Osteoblast (primary cell): ENCODE data around the gene HOXA9. TPM values are rescaled to one million over a fixed set of nuclear protein-coding genes. Genes with fewer than 3 reads are reported as not detected.

Experiments used
- DNase-seq: peaks from one replicate; pipeline ENCODE4 v3.0.0; 2011; ENCODE audit warnings: low spot score, mixed read lengths; ENCODE audit not compliant: insufficient read length; ENCODE audit errors: missing footprints
- H2AFZ ChIP-seq: 2 replicates; pipeline ENCODE4 v1.6.0; 2011; ENCODE audit warnings: mild to moderate bottlenecking, low read length
- H3K27ac ChIP-seq: 2 replicates; pipeline ENCODE4 v1.5.1; 2011; ENCODE audit warnings: mild to moderate bottlenecking, low read depth, low read length, moderate library complexity
- H3K27me3 ChIP-seq: 2 replicates; pipeline ENCODE4 v1.6.0; 2012; ENCODE audit warnings: mild to moderate bottlenecking, control low read depth, inconsistent platforms, low read length, moderate library complexity; ENCODE audit not compliant: insufficient read depth
- H3K36me3 ChIP-seq: 2 replicates; pipeline ENCODE4 v1.5.1; 2011; ENCODE audit warnings: mild to moderate bottlenecking, low read length, control low read depth, moderate library complexity; ENCODE audit not compliant: insufficient read depth
- H3K4me1 ChIP-seq: 2 replicates; pipeline ENCODE4 v1.5.1; 2011; ENCODE audit warnings: mild to moderate bottlenecking, low read length, control low read depth, moderate library complexity; ENCODE audit not compliant: insufficient read depth
- H3K4me2 ChIP-seq: 2 replicates; pipeline ENCODE4 v1.6.0; 2011; ENCODE audit warnings: mild to moderate bottlenecking, low read length; ENCODE audit not compliant: insufficient read depth
- H3K4me3 ChIP-seq: fragments of 200-600 bp; sonication (generic); 3 replicates; pipeline ENCODE4 v1.5.1; 2012; ENCODE audit warnings: mild to moderate bottlenecking, low read length, inconsistent platforms; ENCODE audit not compliant: insufficient read depth
- H3K79me2 ChIP-seq: 2 replicates; pipeline ENCODE4 v1.6.0; 2012; ENCODE audit warnings: mild to moderate bottlenecking, low read length, control low read depth, inconsistent platforms; ENCODE audit not compliant: insufficient read depth
- H3K9me3 ChIP-seq: 2 replicates; pipeline ENCODE4 v1.5.1; 2011; ENCODE audit warnings: low read depth, low read length, control low read depth
- H4K20me1 ChIP-seq: 2 replicates; pipeline ENCODE4 v1.6.0; 2012; ENCODE audit warnings: mild to moderate bottlenecking, low read length, control low read depth; ENCODE audit not compliant: insufficient read depth
- total RNA-seq: library from RNA; depleted of rRNA; stranded (reverse); fragments of >200 nt; gene quantifications from 2 replicates; pipeline ENCODE4 v1.2.3, GENCODE V29; 2012
- TF ChIP-seq, protein P1 (sequence below): IDR thresholded peaks from 2 replicates; pipeline ENCODE4 v1.5.1; 2011; ENCODE audit warnings: mild to moderate bottlenecking, low read depth, low read length, moderate library complexity; ENCODE audit errors: extremely low read depth

The HOXA9 gene
- total RNA-seq, 1 donor, result 19.5 TPM

DNA sequence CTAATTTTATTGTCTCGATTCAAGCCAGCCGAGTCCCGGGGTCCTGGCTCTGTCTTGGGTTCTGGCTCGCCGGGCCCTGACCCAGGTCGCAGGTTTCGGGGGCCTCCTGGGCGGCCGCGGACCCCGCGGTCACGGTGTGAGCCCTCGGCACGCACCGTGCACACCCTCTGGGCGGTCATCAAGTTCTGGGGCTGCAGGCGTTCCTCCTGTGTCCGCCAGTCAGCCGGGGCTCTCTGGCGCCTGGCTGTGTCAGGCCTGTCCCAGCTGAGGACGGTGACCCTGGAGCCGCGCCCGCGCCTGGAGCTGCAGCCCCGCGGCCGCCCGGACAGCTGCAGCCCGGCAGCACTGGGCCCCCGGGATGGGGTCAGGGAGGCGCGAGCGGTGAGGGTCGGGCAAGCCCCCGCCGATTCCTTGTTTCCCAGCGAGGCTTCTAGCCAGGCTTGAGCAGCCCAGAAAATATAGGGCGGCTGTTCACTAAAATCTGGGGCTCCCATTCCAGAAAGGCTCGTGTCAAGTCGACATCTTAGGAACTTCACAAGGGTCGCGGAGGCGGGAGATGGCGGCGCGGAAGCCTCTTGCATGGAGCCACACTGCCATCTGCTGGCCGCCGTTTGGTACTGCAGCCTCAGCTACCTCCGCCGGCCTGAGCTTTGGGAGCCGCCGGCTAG, 4.7 kb downstream of the HOXA9 start:
- H2AFZ ChIP-seq, result peak overlapping the region; percentile 89
- H3K4me3 ChIP-seq, result peak overlapping the region; percentile 75
- peaks cover 9% of the 10 kb centered on the region for H3K4me1 ChIP-seq
- H3K9me3 ChIP-seq, result no peaks in the 10 kb centered on the region
- TF ChIP-seq, protein P1, sequence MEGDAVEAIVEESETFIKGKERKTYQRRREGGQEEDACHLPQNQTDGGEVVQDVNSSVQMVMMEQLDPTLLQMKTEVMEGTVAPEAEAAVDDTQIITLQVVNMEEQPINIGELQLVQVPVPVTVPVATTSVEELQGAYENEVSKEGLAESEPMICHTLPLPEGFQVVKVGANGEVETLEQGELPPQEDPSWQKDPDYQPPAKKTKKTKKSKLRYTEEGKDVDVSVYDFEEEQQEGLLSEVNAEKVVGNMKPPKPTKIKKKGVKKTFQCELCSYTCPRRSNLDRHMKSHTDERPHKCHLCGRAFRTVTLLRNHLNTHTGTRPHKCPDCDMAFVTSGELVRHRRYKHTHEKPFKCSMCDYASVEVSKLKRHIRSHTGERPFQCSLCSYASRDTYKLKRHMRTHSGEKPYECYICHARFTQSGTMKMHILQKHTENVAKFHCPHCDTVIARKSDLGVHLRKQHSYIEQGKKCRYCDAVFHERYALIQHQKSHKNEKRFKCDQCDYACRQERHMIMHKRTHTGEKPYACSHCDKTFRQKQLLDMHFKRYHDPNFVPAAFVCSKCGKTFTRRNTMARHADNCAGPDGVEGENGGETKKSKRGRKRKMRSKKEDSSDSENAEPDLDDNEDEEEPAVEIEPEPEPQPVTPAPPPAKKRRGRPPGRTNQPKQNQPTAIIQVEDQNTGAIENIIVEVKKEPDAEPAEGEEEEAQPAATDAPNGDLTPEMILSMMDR, result peak; percentile 84
- H3K27me3 ChIP-seq, result no peaks in the 10 kb centered on the region
- H3K79me2 ChIP-seq, result peaks cover 60% of the 10 kb centered on the region
- H3K4me2 ChIP-seq, result peak overlapping the region; percentile 99
- peak overlapping the region; percentile 61 for H3K27ac ChIP-seq
- DNase-seq, result peak; percentile 98
- peaks cover 17% of the 10 kb centered on the region for H4K20me1 ChIP-seq
- peaks cover 12% of the 10 kb centered on the region for H3K36me3 ChIP-seq

DNA sequence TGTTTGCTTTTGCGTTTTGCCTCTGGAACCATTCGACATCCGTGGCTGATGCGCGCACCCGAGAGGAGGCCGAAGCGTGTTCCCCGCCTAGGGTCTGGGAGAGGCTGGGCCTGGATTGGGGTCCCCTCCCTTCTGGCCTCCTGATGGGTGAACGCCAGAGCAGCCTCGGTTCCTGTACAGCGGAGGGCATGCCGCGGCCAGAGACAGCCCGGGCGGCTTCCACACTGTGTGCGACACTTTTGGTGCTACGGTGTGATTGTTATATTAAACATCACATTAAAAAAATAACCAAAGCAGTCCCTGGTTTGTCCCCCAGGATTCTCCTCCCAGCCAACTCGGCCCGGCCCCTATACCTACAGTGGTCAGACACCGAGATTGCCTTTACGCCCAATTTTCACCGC, 5.2 kb downstream of the HOXA9 start:
- peaks cover 12% of the 10 kb centered on the region for H3K36me3 ChIP-seq
- H3K79me2 ChIP-seq, result peaks cover 60% of the 10 kb centered on the region
- H3K4me1 ChIP-seq, result peaks cover 14% of the 10 kb centered on the region
- peak overlapping the region; percentile 99 for H3K4me2 ChIP-seq
- H4K20me1 ChIP-seq, result peaks cover 17% of the 10 kb centered on the region
- H3K4me3 ChIP-seq, result peak overlapping the region; percentile 75
- peak overlapping the region; percentile 89 for H2AFZ ChIP-seq
- DNase-seq, result peak; percentile 90
- H3K9me3 ChIP-seq, result no peaks in the 10 kb centered on the region
- TF ChIP-seq, protein P1, result no peak
- no peaks in the 10 kb centered on the region for H3K27me3 ChIP-seq
- peak overlapping the region; percentile 61 for H3K27ac ChIP-seq

DNA sequence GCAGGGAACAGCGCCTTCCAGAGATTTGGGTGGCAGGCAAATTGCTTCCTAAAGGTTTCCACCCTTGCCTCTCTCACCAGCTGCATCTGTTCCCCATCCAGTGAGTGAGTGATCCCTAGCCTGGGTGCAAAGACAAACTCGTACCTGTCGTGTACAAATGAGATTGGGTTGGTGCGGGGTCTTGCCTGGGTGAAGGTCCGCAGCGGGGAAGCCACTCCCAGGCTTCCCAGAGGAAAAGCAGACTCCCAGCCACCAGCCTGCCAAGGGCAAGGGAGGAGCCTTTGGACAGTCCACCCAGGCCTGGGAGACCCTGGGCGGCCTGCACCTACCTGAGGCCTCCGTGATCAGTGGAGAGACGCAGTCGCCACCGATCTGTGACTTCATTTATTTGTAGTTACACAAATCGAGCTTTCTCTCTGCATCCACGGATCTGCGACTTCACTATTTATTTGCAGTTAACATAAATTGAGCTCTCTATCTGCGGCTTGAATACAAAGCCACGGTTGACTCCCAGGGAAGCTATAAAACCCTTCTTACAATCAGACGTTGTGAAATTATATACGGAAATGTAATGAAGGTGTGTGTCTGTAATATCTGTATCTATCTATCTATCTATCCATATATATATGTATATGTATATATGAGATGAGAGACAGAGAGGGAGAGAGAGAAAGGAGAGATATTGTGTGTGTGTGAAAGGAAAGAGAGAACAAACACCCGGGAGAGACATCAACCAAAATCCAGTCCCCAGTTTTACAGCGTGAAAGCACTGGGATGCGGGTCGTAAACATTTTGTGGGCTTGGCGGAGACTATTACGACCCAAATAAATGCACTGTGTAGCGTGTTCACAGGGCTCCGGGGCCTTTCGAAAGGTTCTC, 5.8 kb downstream of the HOXA9 start:
- H2AFZ ChIP-seq, result peak overlapping the region; percentile 89

More for the DNA sequence above, 5.8 kb downstream of the HOXA9 start:
- peak overlapping the region; percentile 99 for H3K4me2 ChIP-seq
- peak overlapping the region; percentile 75 for H3K4me3 ChIP-seq
- peaks cover 14% of the 10 kb centered on the region for H4K20me1 ChIP-seq
- no peak for DNase-seq
- TF ChIP-seq, protein P1, result no peak
- H3K9me3 ChIP-seq, result no peaks in the 10 kb centered on the region
- H3K4me1 ChIP-seq, result peaks cover 14% of the 10 kb centered on the region
- peaks cover 15% of the 10 kb centered on the region for H3K36me3 ChIP-seq
- H3K79me2 ChIP-seq, result peaks cover 60% of the 10 kb centered on the region
- H3K27me3 ChIP-seq, result no peaks in the 10 kb centered on the region
- H3K27ac ChIP-seq, result no peak overlapping the region
